Measurements from ENCODE around the gene KRT83. TPM values are rescaled to one million over a fixed set of nuclear protein-coding genes. Genes with fewer than 3 reads are reported as not detected.
A peak's percentile ranks its signal among the peaks of the same experiment; 100 is the strongest.

Gene KRT83
- total RNA-seq, 1 experiment from 2014 or later = 12.2 TPM

- H3K27me3 Mint-ChIP-seq (ENCODE audit: insufficient read depth, unreplicated experiment) = peaks cover 26% of the 10 kb centered on the region
- H3K4me1 Mint-ChIP-seq (ENCODE audit: insufficient read depth, unreplicated experiment) = peaks cover 28% of the 10 kb centered on the region
- H3K36me3 Mint-ChIP-seq (ENCODE audit: insufficient read depth, unreplicated experiment) = no peaks in the 10 kb centered on the region
- H3K9me3 Mint-ChIP-seq (ENCODE audit: unreplicated experiment) = no peaks in the 10 kb centered on the region
- peak overlapping the region; percentile 61 for H3K27ac Mint-ChIP-seq (ENCODE audit: low read depth, unreplicated experiment)
- intact Hi-C loops (cut with micrococcal nuclease) = no loop called here
- ChIA-PET CTCF (interaction anchor here (0.6 to 3.5 kb wide), 6 partner anchors 11 to 958 kb away, joined by 3 to 25 read pairs (median 4); no protein-coding TSS in a partner anchor), POLR2A (interaction anchor here (0.5 kb wide), 1 partner anchor 273 kb away, joined by 3 read pairs; no protein-coding TSS in a partner anchor)
- peak overlapping the region; percentile 52 for H3K4me3 Mint-ChIP-seq (ENCODE audit: unreplicated experiment)
- no TSS peak for BruUV-seq (replicated peaks)
- no peak for DNase-seq (ENCODE audit: unreplicated experiment)
- no peak for TF ChIP-seq CTCF (IDR thresholded peaks at IDR 0.05; ENCODE audit: unreplicated experiment)
These were observed 12.3 kb downstream of the KRT83 start for GRCh38 chr12:52308806-52309425.

GRCh38 chr12:52307836-52308805 is 13.1 kb downstream of the KRT83 start:
- intact Hi-C loops (cut with micrococcal nuclease) = no loop called here
- peaks cover 25% of the 10 kb centered on the region for H3K27me3 Mint-ChIP-seq (ENCODE audit: insufficient read depth, unreplicated experiment)
- DNase-seq (ENCODE audit: unreplicated experiment) = peak; percentile 30
- peak overlapping the region; percentile 61 for H3K27ac Mint-ChIP-seq (ENCODE audit: low read depth, unreplicated experiment)
- peaks cover 28% of the 10 kb centered on the region for H3K4me1 Mint-ChIP-seq (ENCODE audit: insufficient read depth, unreplicated experiment)
- no peak for TF ChIP-seq CTCF (IDR thresholded peaks at IDR 0.05; ENCODE audit: unreplicated experiment)
- no peaks in the 10 kb centered on the region for H3K9me3 Mint-ChIP-seq (ENCODE audit: unreplicated experiment)
- H3K36me3 Mint-ChIP-seq (ENCODE audit: insufficient read depth, unreplicated experiment) = no peaks in the 10 kb centered on the region
- ChIA-PET POLR2A (no interaction called here), CTCF (interaction anchor here (0.7 to 3.5 kb wide), 7 partner anchors 11 to 87 kb away, joined by 3 to 25 read pairs (median 3); no protein-coding TSS in a partner anchor)
- BruUV-seq (replicated peaks) = no TSS peak
- H3K4me3 Mint-ChIP-seq (ENCODE audit: unreplicated experiment) = peak overlapping the region; percentile 52

GRCh38 chr12:52306731-52307130 is 14.5 kb downstream of the KRT83 start:
- intact Hi-C loops (cut with micrococcal nuclease) = no loop called here
- no peak for DNase-seq (ENCODE audit: unreplicated experiment)
- no peak for TF ChIP-seq CTCF (IDR thresholded peaks at IDR 0.05; ENCODE audit: unreplicated experiment)
- Mint-ChIP-seq H3K4me1 (ENCODE audit: insufficient read depth, unreplicated experiment) (peaks cover 28% of the 10 kb centered on the region), H3K27me3 (ENCODE audit: insufficient read depth, unreplicated experiment) (peaks cover 13% of the 10 kb centered on the region), H3K9me3 (ENCODE audit: unreplicated experiment) (no peaks in the 10 kb centered on the region), H3K36me3 (ENCODE audit: insufficient read depth, unreplicated experiment) (no peaks in the 10 kb centered on the region), H3K27ac (ENCODE audit: low read depth, unreplicated experiment) (no peak overlapping the region), H3K4me3 (ENCODE audit: unreplicated experiment) (no peak overlapping the region)
- no TSS peak for BruUV-seq (replicated peaks)
- ChIA-PET POLR2A (interaction anchor here (0.6 kb wide), 1 partner anchor 1072 kb away, joined by 3 read pairs; no protein-coding TSS in a partner anchor), CTCF (interaction anchor here (0.5 to 2.9 kb wide), 9 partner anchors 9 to 573 kb away, joined by 3 to 25 read pairs (median 4); no protein-coding TSS in a partner anchor)

Data from MCF 10A (cell line).